Fibroblast of lung (primary cell): ENCODE data around the gene POLR2J2.
"Not testable (repeated sequence)": the region's sequence is repeated elsewhere in the genome, so short reads cannot be mapped to it uniquely, and the experiment has no call there.

Experiments
- EZH2 ChIP-seq: IDR thresholded peaks from 2 replicates; pipeline ENCODE4 v1.5.1; 2012; ENCODE audit warnings: low read length, control low read depth, mild to moderate bottlenecking; ENCODE audit errors: missing control alignments
- TF ChIP-seq, protein P1 (sequence below), 2 donors: IDR thresholded peaks in 1 of 2; conservative IDR thresholded peaks in 1 of 2; 1 replicate in 1 of 2; 2 replicates in 1 of 2; pipeline ENCODE4 v1.5.1; 2011 to 2012; ENCODE audit warnings: low read length in 2 of 2, control low read depth in 1 of 2, inconsistent platforms in 1 of 2, low read depth in 1 of 2, mild to moderate bottlenecking in 1 of 2

DNA sequence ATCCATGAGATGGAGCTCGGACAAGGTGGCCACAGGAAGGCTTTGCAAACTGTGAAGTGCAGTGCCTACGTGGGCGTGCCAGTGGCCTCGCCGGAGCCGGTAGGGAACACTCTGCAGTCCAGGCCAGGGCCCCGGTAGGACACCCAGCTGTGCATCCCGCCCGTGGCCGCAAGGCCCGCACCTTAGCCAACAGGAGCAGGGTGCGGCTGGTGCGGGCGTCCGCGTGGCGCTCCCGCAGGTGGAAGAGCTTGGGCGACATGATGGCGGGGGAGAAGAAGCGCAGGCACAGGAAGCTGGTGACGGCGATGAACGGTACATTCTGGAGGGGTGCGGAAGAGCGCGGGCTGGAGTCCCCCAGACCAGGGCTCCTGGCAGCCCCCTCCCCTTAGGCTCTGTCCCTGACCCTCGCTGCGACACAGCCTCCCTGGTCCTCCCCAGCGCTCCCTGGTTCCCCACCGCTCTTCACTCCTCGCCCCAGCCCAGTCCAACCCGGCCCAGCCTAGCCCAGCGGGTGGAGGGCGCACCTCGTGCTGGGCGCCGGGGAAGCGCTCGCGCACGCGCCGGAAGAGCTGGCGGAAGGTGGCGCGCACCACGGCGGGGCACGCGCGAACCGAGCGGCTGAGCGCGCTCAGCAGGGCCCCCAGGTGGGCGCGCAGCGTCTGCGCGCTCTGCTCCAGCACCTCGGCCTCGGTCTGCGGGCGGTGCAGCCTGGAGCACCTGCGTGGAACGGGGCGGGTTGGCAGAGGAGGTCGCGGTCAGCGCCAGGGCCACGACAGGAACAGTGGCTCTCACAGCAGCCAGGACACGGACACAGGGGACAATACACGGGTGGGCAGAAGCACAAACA lies 18.2 kb upstream of the POLR2J2 start:
- TF ChIP-seq, protein P1, sequence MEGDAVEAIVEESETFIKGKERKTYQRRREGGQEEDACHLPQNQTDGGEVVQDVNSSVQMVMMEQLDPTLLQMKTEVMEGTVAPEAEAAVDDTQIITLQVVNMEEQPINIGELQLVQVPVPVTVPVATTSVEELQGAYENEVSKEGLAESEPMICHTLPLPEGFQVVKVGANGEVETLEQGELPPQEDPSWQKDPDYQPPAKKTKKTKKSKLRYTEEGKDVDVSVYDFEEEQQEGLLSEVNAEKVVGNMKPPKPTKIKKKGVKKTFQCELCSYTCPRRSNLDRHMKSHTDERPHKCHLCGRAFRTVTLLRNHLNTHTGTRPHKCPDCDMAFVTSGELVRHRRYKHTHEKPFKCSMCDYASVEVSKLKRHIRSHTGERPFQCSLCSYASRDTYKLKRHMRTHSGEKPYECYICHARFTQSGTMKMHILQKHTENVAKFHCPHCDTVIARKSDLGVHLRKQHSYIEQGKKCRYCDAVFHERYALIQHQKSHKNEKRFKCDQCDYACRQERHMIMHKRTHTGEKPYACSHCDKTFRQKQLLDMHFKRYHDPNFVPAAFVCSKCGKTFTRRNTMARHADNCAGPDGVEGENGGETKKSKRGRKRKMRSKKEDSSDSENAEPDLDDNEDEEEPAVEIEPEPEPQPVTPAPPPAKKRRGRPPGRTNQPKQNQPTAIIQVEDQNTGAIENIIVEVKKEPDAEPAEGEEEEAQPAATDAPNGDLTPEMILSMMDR (conservative IDR thresholded peaks at IDR 0.05 in 1 of 2, IDR thresholded peaks at IDR 0.05 in 1 of 2; ENCODE audit: low read depth in 1 of 2, low read length in 2 of 2): not testable (repeated sequence)
- not testable (repeated sequence) for TF ChIP-seq EZH2
